ENCODE measurements around the gene TBCD.

The TBCD gene

DNA sequence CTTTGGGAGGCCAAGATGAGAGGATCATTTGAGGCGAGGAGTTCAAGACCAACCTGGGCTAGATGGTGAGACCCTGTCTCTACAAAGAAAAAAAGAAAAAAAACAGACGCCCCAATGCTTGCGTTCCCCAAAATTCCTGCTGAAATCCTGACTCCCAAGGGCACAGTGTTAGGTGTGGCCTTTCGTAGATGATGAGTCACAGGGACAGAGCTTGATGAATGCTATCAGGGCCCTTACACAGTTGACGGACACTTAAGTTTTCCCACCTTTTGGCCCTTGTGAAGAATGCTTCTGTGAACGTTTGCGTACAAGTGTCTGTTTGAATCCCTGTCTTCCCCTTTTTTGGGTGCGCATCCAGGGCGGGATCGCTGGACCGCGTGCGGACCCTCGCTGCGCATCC is 104.5 kb downstream of the TBCD start:
- DNase-seq (ENCODE audit: low read depth, low spot score): no peak

DNA sequence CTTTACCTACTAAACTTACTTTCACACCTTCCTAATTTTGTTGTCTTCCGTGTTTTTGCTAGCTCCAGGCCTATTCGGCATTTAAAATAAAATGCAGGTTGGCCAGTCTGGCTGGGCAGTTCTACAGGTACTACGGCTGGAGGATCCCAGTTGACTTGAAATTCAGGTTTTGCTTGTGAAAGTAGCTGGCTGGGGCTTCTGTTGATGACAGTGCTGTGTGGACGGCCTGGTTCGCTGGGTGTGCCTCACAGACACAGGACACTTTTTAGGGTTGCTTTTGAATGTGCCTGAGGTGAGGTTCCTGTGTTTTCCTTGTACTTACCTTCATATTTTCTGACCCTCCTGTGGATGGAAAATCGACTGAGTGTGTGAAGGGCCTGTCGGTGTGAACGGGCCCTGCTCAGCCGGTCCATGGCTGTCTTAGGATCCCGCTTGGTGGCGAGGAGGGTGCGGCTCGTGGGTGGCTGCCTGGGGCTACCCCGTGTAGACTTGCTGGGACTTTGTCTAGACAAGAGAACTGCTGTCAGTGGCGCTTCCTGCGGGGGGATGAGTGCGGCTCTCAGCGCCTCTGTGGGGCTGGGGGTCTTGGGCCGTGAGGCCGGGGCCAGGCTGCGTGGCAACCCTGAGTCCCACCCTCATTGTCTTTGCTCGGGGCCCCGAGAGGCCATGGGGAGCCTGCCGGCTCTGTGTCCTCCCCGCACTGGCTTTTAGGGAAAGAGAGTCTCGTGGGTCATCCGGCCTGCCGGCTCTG is 106.7 kb downstream of the TBCD start:
- DNase-seq (ENCODE audit: low read depth, low spot score): no peak

DNA sequence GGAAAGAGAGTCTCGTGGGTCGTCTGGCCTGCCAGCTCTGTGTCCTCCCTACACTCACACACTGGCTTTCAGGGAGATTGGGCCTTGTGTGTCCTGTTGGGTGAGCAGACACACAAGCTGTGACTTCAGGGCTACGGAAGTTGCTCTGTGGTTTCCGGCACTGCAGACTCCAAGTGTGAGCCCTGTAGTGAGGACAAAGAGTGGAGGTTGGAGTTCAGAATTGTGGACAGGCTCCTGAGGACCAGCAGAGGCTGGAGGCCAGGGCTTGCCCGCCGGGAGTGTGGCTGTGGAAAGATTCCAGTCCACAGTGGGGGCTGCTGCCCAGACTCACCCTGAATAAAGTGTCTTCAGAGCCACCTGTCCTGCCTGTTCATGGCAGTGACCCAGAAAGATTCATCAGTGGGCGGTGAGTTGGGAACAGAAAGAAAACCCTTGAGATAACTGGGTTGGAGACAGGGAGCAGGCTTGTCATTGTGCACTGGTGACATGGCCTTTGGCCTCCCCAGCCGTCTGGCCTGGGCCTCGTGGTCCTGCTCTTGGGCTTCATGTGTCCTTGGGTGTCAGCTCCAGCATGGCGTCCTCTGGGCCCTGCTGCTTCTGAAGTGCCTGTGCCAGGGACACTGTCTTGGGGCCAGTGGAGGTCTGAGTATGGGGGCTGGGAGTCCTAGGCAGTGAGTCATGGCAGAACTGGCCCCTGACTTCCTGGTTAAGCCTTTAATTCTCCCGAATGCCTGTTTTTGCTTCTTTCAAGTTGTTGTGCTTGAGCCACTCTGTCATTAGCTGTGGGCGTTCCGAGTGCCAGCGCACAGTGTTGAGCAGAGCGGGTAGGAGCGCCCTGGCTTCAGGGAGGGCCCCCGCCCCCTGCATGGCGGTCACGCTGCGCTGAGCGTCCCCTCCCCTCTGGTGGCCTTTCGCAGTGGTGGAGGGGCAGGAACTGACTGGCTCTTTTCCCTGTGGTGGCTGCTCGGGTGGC is 107.9 kb downstream of the TBCD start:
- DNase-seq (ENCODE audit: low read depth, low spot score): no peak

DNA sequence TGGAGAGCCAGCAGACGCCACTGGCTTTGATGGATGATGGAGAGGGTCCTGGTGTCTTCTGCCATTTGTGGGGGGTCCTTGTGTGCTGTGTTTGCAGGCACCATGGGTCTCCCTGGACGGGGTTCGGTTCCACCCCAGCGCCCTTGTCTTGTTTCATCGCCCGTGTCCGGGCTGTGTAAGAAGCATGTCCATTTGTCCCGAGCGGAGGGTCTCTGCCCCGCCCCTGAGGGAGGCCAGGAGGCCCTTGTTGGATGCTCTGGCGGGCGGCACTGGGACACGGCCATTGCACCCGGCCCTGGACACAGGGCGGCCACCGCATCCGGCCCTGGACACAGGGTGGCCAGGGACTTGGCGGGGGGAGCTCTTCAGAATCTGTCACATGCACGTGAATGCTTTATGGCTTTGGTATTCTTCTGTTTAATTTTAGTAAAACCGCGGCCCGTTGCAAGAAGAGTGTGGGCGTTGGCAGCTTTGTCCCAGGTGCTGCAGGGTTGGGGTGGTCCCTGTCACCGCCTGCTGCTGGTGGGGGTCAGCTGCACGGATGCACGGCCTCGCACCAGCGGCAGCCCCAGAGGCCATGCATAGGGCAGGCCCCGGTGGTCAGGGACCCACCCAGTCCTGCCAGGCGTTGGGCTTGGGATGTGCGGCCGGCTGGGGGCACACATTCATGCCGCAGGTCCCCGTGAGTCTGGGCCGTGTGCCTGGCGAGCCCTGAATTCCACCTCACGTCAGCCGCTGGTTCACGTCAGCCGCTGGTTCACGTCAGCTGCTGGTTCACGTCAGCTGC is 108.9 kb downstream of the TBCD start:
- no peak for DNase-seq (ENCODE audit: low read depth, low spot score)

DNA sequence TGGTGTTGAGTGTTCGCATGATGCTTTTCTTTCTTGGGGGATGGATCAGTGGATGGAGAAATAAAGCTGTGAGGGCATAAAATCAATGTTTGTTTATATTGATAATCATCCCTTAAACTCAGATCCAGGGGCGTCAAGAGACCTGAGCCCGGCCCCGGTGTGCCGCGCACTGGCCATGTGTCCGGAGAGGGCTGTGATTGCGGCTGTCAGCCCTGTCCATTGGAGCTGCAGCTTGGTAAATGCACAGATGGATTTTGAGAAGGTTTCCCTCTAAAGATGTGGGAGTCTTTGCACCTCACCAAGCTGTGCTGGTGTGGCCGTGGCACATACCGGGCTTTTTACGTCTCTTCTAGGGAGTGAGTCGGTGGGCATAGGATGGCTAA is 109.5 kb downstream of the TBCD start:
- no peak for DNase-seq (ENCODE audit: low read depth, low spot score)

DNA sequence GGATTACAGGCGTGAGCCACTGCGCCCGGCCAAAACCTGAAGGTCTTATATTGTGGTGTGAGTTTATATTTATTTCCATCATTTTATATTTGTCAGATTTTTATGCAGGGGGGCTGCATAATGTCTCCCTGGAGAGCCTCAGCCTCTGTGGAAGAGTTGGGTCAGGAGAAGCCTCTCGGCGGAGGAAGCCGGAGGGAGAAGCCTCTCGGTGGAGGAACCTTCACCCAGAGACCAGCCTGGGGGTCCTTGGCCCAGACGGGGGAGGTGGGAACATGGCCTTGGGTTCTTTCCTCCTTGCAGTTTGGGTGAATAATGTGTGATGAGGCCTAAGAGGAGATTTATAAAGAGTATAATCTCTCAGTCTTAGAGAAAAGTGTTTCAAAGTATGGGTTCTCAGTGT is 110.3 kb downstream of the TBCD start:
- DNase-seq (ENCODE audit: low read depth, low spot score): no peak

DNA sequence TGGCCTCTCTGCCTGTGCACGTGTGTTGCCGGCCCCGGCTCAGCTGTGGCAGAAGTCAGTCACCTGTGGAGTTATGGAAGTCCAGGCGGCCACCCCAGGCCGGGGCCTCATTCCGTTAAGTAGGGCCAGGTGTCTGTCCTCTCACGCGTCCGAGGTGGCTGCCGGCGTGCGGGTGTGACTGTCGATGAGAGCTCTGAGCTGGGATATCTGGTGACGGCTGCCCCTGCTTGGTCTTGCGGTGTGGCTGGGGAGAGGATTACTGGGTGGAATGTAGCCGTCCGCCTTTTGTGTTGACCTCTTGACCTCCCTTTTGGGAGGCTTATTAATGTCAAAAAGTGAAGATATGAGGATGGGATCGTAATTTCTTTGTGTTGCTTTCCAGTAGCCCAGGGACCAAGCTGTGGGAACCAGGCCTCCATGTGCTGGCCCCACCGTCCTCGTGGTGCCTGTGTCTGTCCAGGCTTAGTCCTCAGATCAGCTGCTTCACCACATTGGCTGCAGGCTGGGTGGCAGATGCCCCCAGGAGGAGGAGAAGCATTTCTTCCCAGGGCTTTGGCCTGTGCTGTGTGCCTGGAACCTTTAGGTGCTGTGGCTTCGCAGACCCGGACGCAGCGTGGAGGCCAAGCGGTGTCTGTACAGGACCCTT is 111.0 kb downstream of the TBCD start:
- DNase-seq (ENCODE audit: low read depth, low spot score): no peak

DNA sequence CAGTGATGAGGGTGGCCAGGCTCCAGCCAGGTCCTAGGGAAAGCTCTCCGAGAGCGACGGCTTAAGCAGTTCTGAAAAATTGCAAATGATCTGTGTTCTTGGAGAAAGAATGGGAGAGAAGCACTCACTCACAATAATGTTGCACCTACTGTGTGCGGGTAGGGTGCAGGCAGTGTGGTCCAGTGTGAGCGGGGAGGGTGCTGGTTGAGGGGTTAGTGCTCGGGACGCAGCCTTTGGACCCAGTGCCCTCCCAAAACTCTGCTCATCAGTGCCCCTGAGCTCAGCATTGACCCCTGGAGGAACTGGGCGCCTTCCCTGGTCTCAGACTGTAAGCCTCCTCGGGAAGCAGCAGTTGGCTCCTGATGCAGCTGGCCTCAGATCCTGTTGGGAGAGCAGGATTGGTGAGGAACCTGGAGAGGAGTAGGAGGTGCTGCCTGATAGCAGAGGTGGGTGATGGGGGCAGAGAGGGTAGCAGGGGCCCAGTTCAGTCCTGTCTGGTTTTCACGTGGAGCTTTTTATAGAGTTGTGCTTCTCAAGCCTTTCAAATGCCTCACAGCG is 111.6 kb downstream of the TBCD start:
- DNase-seq (ENCODE audit: low read depth, low spot score): no peak

DNA sequence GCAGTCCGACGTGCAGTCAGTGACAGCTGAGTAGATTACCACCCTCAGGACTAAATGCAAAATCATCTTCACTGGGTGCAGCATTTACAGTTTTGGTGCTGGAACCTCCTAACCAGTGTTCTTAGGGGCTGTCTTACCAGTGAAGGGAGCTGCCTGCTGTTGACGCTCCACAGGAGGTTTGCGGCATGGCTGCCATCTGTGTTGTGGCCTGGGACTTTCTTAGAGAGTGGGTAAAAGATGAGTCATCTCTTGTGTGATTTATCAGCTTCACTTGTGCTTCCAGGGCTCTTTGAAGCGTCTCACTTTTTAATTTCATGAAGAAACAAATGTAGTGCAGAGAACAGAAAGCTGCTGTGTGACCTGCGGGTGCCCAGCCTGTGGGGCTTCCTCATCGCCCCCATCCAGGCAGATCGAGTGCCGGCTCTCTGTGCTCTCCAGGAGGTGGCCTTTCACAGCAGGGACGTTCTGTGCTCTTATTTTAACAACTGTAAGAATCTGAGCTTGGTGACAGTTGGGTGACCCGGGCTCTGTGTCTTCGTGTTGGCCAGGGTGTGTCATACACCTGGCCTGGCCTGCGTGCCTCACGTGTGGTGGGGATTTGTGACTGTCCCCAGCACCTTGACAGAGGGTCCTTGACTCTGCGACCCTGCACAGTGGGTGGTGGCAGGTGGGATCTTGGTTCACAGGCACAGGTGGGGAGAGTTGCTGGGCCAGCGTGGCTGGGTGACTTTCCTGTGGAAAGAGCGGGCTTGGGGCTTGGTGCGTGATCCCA is 112.3 kb downstream of the TBCD start:
- no peak for DNase-seq (ENCODE audit: low read depth, low spot score)

DNA sequence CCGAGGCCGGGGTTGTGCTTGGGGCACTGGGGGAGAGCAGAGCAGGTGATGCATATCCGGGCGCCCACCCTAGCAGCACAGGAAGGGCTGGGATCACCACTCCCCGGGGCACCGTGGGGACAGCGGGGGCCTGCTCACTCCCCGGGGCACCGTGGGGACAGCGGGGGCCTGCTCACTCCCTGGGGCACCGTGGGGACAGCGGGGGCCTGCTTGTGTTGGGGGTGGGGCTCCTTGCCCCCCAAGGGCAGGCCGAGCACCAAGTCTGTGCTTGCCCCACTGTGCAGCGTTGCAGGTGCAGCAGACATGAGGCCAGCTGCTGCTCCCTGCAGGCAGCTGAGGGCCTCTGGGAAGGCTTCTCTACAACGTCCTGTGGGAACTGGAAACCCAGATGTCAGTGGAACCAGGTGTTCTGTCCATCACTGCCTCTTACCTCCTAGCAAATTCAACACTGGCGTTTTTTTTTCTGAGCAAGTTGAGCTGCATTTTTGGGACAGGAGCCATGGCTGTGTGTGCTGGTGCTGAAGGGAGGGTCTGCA is 112.9 kb downstream of the TBCD start:
- no peak for DNase-seq (ENCODE audit: low read depth, low spot score)

DNA sequence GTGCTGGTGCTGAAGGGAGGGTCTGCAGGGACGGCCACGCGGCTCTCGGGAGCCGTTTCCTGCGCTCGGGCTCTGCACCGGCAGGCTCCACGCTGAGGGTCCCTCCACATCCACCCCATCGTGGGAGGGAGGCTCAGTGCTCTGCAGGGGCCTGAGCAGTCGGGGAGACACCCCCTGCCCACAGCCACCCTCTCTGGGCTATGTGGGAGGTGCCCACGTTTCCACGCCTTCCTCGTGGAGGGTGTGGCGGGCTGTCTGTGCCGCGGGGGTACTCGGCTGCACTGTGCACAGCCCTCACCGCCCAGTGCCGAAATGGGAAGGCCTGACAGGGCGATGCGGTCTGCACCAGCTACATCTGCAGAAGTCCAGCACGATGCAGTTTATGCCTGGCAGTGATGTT is 113.4 kb downstream of the TBCD start:
- DNase-seq (ENCODE audit: low read depth, low spot score): no peak

DNA sequence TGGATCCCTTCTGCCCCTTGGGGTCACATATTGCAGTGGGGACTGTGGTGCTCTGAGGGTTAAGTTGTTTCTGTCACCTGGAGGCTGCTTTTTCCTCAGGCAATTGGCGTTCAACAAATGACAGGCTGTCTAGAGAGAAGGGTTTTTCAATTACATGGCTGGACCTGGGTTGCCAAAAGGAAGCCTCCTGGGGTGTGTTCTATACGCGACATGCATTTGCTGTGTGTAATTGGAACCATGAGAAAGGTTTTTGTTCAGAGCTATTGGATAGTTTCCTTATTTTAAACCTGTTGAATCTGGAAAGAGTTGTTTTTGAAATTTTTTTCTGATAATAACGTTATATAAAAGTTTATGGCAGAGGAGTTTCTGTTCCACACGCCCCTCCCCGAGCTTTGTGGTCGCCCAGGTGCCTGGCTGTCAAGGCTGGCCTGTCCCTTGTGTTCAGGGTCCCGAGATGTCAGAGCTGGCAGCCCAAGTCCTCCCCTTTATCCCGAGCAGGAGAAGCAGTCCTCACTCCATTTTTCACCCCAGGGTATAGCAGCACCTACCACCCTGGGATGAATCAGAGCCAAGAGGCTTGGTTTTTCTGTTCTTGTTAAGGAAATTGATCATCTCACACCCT is 114.0 kb downstream of the TBCD start:
- no peak for DNase-seq (ENCODE audit: low read depth, low spot score)

DNA sequence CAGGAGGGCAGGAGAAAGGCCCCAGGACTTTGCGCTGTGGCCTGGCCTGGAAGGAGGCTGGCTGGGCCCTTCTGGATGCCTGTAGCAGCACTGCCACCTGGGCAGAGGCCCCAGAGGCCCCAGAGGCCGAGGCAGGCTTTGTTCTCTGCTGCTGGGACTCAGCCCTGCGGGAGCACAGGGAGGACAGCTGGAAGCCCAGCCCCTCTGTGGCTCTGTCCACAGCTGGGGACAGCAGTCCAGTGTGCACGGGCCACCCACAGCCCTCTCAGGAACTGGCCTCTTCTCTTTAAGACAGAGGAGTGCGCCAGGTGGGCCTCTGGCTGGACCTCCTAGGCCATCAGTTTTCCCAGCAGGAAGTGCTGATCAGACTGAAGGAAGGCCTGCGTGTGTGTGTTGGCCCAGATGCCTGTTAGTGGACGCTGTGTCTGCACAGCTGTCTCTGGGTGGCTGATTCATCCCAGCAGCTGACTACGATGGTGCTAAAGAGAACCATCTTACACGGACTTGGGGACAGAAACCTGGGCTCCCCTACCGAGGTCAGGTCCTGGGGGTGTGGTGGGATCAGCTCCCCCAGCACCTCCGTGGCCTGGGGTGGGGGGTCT is 114.8 kb downstream of the TBCD start:
- no peak for DNase-seq (ENCODE audit: low read depth, low spot score)

DNA sequence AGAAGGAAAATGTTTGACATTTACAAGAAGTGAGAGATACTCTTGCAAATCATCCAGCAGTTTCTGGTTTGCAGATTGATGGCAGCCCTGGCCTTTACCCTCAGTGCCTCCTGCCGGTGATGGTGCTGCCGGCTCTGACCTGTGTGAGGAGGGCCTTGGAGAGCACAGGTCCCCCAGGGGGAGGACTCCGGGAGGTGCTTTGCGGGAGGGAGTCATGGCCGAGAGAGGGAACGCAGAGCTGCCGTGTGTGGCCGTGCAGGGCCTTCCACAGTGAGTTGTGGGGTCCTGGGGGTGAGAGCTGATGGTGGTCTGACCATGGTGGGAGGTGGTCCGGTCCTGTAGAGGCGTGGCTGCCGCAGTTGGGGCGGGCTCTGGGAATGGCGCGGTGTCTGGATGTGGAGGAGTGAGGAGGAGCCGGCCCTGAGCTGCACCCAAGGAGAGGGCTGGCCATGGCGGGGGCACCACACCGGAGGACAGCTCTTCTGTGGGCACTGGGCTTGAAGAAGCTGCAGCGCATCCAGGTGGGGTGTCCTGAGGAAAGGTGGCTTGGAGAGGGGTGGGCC is 116.0 kb downstream of the TBCD start:
- DNase-seq (ENCODE audit: low read depth, low spot score): no peak

DNA sequence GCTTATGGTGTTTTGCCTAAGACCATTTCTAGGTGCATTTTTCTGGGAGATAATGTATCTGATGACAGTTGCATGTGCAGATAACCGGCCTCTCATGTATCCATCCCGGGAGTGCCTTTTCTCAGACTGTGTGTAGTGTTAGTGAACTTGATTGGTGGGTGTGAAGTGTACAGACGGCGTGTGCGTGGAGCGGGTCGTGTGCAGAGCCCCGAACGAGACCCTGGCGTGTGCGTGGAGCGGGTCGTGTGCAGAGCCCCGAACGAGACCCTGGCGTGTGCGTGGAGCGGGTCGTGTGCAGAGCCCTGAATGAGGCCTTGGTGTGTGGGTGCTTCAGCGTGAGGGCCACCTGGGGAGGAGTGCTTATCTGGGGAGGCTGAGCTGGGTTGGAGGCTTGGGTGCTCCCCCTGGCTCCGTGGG is 116.9 kb downstream of the TBCD start:
- DNase-seq (ENCODE audit: low read depth, low spot score): no peak

DNA sequence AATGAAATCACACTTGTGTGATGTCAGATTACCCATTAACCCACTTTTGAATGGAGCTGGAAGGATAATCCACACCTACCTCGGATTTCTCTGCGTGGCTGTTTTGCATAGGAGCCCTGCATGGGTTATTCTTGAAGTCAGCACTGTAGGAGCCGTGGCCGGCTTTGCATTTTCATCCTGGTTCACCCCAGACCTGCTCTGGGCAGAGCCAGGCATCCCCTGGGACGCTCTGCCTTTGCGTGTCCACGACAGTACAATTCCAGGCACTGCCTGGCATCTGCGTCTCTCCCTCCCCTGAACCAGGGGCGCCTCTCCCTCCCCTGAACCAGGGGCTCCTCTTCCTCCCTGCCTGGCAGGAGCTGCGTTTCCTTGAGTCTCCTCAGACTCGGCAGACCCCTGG is 117.7 kb downstream of the TBCD start:
- no peak for DNase-seq (ENCODE audit: low read depth, low spot score)

DNA sequence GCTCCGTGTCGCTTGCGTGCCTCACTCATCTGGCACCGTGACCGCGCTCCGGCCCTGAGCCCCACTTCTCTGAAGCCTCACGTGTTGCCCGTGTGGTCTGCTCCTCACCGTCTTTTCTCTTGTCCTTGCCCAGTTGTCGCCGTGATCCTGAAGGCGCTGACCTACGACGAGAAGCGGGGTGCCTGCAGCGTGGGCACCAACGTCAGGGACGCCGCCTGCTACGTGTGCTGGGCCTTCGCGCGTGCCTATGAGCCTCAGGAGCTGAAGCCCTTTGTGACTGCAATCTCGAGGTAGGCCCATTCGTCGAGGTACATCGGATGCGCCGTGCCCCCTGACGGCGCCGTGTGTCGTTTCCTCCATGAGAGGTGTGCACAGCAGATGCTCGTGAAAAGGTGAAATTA is 118.2 kb downstream of the TBCD start:
- DNase-seq (ENCODE audit: low read depth, low spot score): no peak

DNA sequence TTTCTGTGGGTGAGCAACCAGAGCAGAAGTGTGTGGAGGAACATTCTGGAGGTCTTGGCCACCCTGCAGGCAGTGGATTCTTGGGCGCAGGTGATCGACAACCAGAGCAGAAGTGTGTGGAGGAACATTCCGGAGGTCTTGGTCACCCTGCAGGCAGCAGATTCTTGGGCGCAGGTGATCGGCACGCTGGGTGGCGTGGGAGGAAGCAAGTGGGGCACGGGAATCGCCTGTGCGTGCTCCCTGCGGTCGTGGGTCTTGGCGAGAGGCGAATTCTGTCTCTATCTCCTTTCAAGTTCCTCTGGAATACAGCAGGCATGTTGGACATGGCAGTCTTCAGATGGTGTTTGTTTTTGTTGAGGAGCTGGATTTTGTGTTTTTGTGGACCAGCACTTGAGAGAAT is 118.7 kb downstream of the TBCD start:
- DNase-seq (ENCODE audit: low read depth, low spot score): no peak

All from iPS DF 19.7 (cell line).